Omental fat pad (tissue), 4 donors: ENCODE results near the gene FN3K. TPM values are rescaled to one million over a fixed set of nuclear protein-coding genes. Genes with fewer than 3 reads are reported as not detected.

Experiments
- ATAC-seq: fragments of 150-250 bp; one replicate; pipeline ENCODE4 v1.9.1; 2016; ENCODE audit warnings: mild to moderate bottlenecking, moderate library complexity; ENCODE audit not compliant: low FRiP score
- DNase-seq: peaks from one replicate; pipeline ENCODE4 v3.0.0-alpha.2; 2019; ENCODE audit warnings: low spot score
- total RNA-seq, 4 donors: library from RNA; depleted of rRNA; stranded (reverse); fragments of >200 nt; gene quantifications; one replicate each; pipeline ENCODE4 v1.1.0, GENCODE V29; 2016
- TF ChIP-seq, protein P1 (sequence below), 3 donors: fragments of 450-650 bp; IDR thresholded peaks; one replicate each; pipeline ENCODE4 v1.5.1; 2016 to 2017; ENCODE audit warnings: antibody characterized with exemption in 3 of 3, mild to moderate bottlenecking in 3 of 3, moderate library complexity in 2 of 3

FN3K gene
- total RNA-seq, 4 donors from 2014 or later: 2.8 to 13.0 (median 7.5) TPM

DNA sequence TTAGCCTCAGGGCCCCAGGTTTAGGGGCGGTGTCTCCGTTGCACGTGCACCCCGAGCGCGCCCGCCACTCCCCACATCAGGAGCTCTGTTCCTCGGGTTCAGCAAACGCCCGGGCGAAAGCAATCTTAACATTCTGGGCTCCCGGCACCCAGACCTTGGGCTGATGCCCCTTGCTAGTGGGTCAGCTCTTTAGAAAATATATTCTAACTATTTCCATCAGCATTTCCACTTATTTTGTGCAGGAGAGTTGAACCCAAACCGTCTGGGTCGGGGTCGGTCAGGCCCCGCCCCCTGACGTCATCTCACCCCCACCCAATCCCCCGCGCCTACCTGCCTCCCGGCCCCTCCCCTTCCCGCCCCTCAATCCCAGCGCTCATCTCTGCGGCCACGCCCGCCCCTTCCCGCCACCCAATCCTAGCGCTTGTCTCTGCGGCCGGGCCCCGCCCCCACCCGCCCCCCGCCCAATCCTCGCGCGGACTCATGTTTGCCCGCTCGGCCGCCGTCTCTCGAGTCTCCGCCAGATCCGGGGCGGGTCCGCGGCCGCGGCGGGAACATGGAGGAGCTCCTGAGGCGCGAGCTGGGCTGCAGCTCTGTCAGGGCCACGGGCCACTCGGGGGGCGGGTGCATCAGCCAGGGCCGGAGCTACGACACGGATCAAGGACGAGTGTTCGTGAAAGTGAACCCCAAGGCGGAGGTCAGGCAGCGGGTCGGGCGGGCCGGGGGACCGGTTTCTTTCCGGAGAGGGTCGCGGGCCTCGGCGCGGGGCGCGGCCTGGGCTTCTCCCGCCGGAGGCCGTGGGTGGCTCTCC is 19.0 kb upstream of the FN3K start, which contains the start of gene FN3KRP:
Gene FN3KRP (plus strand): TSS at position 504 of the 808 bp plus-strand sequence. CDS start 50 bp downstream, at position 554.
- DNase-seq (peak; percentile 75), ATAC-seq (peak; percentile 94)
- TF ChIP-seq, protein P1, sequence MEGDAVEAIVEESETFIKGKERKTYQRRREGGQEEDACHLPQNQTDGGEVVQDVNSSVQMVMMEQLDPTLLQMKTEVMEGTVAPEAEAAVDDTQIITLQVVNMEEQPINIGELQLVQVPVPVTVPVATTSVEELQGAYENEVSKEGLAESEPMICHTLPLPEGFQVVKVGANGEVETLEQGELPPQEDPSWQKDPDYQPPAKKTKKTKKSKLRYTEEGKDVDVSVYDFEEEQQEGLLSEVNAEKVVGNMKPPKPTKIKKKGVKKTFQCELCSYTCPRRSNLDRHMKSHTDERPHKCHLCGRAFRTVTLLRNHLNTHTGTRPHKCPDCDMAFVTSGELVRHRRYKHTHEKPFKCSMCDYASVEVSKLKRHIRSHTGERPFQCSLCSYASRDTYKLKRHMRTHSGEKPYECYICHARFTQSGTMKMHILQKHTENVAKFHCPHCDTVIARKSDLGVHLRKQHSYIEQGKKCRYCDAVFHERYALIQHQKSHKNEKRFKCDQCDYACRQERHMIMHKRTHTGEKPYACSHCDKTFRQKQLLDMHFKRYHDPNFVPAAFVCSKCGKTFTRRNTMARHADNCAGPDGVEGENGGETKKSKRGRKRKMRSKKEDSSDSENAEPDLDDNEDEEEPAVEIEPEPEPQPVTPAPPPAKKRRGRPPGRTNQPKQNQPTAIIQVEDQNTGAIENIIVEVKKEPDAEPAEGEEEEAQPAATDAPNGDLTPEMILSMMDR (IDR thresholded peaks at IDR 0.05): no peak

GRCh38 chr17:82718986-82719685 is 16.3 kb upstream of the FN3K start:
- DNase-seq (no peak), ATAC-seq (no peak)

GRCh38 chr17:82720204-82720603 is 15.2 kb upstream of the FN3K start:
- no peak for DNase-seq
- no peak for ATAC-seq

More at GRCh38 chr17:82718986-82719685, 16.3 kb upstream of the FN3K start:
- TF ChIP-seq, protein P1 (IDR thresholded peaks at IDR 0.05): no peak

GRCh38 chr17:82722341-82723013 is 12.9 kb upstream of the FN3K start:
- TF ChIP-seq, protein P1 (IDR thresholded peaks at IDR 0.05): no peak
- no peak for ATAC-seq
- no peak for DNase-seq

More at GRCh38 chr17:82720204-82720603, 15.2 kb upstream of the FN3K start:
- TF ChIP-seq, protein P1 (IDR thresholded peaks at IDR 0.05): no peak

DNA sequence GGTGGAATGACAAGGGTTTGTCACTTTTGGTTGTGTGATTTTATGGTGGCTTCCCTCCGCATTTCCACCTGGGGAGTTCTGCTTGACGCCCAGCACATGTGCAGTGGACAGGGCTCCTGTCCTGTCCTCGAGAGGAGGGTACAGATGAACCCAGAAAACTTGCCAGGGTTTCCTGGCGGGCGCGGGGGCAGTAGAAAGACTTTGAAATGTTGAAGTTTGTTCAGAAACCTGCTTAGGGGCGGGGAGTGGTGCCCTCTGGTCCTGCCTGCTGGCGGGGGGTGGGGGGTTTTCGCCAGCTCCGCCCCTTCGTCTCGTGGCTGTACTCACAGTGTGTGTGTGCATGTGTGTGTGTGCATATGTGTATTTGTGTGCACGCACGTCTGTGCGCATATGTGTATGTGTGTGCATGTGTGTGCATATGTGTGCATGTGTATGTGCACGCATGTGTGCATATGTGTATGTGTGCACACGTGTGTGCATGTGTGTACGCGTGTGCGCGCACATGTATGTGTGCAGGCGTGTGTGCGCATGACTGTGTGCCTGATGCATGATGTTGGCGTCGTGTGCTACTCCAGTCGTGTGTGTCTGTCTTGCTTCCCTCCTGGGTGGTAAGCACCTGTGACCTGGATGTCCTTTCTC is 12.1 kb upstream of the FN3K start:
- DNase-seq (no peak), ATAC-seq (no peak)
- TF ChIP-seq, protein P1 (IDR thresholded peaks at IDR 0.05): no peak

DNA sequence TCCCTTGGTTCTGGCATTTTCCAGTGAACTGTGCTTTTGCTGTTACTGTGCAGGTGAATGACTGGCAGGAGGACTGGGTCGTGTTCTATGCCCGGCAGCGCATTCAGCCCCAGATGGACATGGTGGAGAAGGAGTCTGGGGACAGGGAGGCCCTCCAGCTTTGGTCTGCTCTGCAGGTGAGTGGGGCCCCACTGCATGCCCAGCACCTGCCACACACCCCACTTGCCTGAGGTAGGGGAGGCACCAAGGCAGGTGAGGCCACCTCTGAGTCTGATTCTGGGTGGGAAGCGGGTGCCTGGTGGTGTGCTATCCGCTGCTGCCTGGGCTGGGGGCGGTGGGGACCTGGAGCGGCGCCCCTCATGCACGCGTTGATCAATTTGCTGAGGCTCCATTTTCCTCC is 9.0 kb upstream of the FN3K start:
- ATAC-seq (no peak), DNase-seq (no peak)
- TF ChIP-seq, protein P1 (IDR thresholded peaks at IDR 0.05): no peak
